ENCODE measurements around the gene NCAM1. TPM values are rescaled to one million over a fixed set of nuclear protein-coding genes. Genes with fewer than 3 reads are reported as not detected.
"Not testable (repeated sequence)": the region's sequence is repeated elsewhere in the genome, so short reads cannot be mapped to it uniquely, and the experiment has no call there.

Gene NCAM1
- 0.90 and 4.2 TPM in 2 replicates for total RNA-seq

GRCh38 chr11:112961146-112961668 lies at the start of gene NCAM1:
Gene NCAM1 (plus strand): TSS chr11:112961420.
- DNase-seq (ENCODE audit: low read depth in 2 of 2), result peak; percentile 23 to 39

DNA sequence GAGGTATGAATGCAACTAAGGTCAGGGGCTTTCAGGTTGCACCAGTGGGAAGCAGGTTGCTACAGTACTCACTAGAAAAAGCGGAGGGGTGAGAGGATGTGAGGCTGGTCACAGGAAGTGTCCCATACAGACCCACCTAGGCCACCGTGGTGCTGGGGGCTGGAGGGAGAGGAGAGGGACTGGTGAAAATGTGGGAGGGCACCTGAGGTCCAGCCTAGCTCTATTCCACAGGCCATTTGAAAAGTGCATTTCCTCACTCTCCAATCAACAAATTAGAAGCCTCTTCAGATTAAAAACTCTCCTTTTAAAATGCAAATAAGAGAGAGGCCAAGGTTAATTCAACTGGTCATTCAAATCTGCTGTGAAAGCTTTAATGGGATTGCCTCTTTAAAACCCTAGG lies 38.6 kb upstream of the NCAM1 start:
- no peak for DNase-seq (ENCODE audit: low read depth in 2 of 2)

- DNase-seq (ENCODE audit: low read depth in 2 of 2), result not testable (repeated sequence)
These were observed 36.4 kb upstream of the NCAM1 start for GRCh38 chr11:112924836-112925235.

DNA sequence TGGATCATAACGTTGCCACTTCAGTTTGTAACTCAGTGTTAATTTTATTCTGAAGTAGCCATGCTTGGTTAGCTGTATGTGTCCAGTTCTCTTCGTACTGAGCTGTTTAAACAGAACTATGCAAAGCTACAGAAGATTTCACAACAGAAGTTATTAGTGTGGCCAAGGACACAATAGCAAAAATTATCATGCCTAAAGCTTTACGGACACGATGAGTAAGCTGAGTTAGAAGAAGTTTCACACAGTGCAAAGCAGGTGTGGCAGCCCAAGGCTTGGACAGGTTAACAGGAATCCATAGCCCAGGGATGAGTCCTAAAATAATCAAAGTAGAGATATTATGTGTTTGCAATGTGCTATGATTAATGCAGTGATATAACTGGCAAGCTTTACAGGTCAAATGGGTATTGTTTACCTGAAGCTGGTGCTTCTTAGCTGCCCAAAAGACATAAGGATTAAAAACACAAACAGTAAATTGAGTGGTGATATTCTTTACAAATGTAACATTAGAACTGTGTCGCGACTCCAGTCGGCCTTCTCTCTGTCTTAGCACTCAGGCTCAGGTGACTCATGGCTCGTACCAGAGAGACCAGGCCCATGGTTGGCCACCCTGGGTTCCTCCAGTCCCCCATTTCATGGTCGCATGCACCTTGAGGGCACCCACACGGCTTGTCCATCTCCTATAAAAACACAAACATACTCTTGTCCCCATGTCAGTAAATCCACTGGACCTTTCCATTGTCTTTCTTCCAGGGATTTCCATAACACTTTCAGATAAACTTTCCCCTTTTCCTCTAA lies 35.5 kb upstream of the NCAM1 start:
- DNase-seq (ENCODE audit: low read depth in 2 of 2), result no peak

DNA sequence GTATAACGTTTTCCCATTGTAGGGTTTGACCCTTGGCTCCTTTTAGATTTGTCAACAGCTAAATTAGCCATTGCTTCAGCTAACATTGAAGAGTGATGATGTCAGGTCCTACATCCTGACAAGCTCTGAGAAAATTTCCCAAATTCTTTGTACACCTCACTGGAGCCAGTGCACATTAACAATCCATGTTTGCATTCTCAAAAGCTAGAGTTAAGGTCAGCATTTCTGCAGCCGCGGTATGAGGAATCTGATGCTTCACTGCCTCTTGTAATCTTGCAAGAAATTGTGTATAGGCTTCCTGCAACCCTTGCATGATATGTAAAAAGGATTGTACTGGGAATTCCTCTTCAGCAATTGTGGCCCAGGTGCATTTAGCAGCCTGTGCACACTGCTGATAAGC lies 33.1 kb upstream of the NCAM1 start:
- DNase-seq (ENCODE audit: low read depth in 2 of 2), result no peak

- no peak for DNase-seq (ENCODE audit: low read depth in 2 of 2)
These were observed 31.8 kb upstream of the NCAM1 start for GRCh38 chr11:112929432-112929831.

GRCh38 chr11:112931703-112932102 lies 29.5 kb upstream of the NCAM1 start:
- DNase-seq (ENCODE audit: low read depth in 2 of 2), result no peak

DNA sequence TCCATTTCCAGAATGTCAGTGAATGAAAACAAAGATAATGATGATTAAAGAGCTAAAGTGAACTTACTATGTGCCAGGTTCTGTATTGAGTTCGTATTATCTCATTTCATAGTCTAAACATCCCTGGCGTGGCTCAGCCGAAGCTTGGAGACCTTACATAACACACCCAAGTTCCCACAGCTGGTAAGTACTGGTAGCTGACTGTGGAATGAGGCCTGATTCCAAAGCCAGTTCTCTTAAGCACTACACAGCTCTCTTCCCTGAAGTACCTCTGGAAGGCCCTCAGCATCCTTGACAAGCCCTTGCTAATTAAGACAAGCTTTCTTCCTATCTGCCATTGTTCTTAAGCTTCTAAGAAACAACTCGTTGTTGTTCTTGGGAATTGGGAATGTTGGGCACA lies 28.6 kb upstream of the NCAM1 start:
- no peak for DNase-seq (ENCODE audit: low read depth in 2 of 2)

- DNase-seq (ENCODE audit: low read depth in 2 of 2), result no peak
These were observed 27.2 kb upstream of the NCAM1 start for GRCh38 chr11:112933970-112934369.

DNA sequence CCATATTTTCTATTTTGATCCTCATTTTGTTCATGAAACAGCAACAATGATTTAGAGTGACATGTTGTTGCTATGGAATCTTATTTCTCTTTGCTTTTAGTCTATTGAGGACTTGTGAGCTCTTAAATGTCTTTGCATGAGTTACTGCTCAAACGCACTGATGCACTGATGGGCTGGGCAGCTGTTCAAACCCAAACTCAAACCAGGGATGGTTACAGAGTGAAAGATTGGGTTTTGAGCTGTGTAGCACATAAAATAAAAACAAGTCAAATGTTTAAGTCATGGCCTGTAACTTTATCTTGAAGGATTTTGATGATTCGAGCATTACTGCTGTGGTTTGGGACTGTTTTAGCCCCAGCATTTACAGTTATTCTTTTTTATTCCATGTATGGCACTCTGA lies 20.1 kb upstream of the NCAM1 start:
- DNase-seq (ENCODE audit: low read depth in 2 of 2), result no peak

- no peak for DNase-seq (ENCODE audit: low read depth in 2 of 2)
These were observed 18.1 kb upstream of the NCAM1 start for GRCh38 chr11:112942966-112943643.

GRCh38 chr11:112946866-112947265 lies 14.4 kb upstream of the NCAM1 start:
- DNase-seq (ENCODE audit: low read depth in 2 of 2), result no peak

GRCh38 chr11:112949781-112950575 lies 11.2 kb upstream of the NCAM1 start:
- DNase-seq (ENCODE audit: low read depth in 2 of 2), result no peak

DNA sequence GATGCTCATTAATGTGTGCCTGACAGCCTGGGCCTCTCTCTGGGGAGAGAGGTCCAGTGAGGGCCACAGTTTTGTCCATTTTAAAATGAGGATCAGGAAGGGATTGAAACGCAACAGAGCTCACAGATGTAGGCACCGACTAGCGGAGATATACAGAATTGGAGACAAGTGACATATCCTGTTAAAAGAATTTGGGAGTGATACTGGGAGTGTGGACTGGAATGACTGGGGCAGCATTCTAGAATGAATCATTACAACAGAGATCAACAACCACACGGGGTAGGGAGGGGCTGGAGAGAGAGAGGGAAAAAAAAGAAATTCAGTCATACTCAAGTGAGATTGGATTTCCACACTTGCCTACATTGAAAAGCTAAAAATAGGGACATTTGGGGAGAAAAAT lies 2.5 kb upstream of the NCAM1 start:
- DNase-seq (ENCODE audit: low read depth in 2 of 2), result no peak

GRCh38 chr11:112961751-112962578 lies 745 bp downstream of the NCAM1 start:
- peak in 1 of 2 donors; percentile 5 for DNase-seq (ENCODE audit: low read depth in 2 of 2)

- peak in 1 of 2 donors; percentile 7 for DNase-seq (ENCODE audit: low read depth in 2 of 2)
These were observed 1.6 kb downstream of the NCAM1 start for GRCh38 chr11:112962579-112963367.

DNA sequence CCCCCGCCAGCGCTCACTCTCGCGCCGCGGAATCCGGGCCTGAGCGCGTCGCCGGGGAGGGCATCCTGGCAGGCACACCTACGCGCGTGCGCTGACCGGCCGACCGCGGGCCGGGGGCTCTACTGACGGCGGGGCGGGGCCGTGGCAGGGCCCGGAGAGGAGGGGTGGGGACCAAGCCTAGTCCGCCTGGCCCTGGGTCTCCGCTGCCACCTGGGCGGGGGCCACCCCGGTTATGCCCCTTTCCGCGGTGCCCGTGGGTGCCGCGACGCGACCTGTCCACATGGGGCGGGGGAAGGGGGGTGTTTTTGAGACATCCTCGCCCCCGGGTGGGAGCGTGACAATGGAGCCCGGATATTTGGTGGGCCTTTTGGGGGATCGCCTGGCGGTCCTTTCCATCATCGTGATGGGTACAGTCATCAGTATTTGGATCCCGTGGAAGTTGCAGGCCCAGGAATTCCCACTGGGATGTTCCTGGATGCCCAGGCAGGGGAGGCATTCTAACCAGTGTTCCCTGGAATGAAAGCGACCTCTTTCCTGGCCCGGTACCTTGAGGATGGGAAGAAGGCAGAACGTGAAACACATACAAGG lies 2.2 kb downstream of the NCAM1 start:
- no peak for DNase-seq (ENCODE audit: low read depth in 2 of 2)

- DNase-seq (ENCODE audit: low read depth in 2 of 2), result no peak
These were observed 4.4 kb downstream of the NCAM1 start for GRCh38 chr11:112965656-112966055.

- no peak for DNase-seq (ENCODE audit: low read depth in 2 of 2)
These were observed 5.3 kb downstream of the NCAM1 start for GRCh38 chr11:112966561-112966960.

- no peak for DNase-seq (ENCODE audit: low read depth in 2 of 2)
These were observed 5.9 kb downstream of the NCAM1 start for GRCh38 chr11:112967082-112967481.

All from dermis microvascular lymphatic vessel endothelial cell (primary cell).